Thyroid gland (tissue), 4 donors: ENCODE measurements around the gene CLEC2A.

Source experiments
- CTCF ChIP-seq, 6 experiments: fragments of 200-600 bp in 3 of 6; fragments of 450-650 bp in 3 of 6; sonication (generic) in 3 of 6; IDR thresholded peaks; one replicate each; pipeline ENCODE4 v1.5.1; 2016 to 2019; ENCODE audit warnings: antibody characterized with exemption in 6 of 6, mild to moderate bottlenecking in 2 of 6, inconsistent platforms in 1 of 6, moderate library complexity in 1 of 6
- POLR2A ChIP-seq, 2 donors: fragments of 450-650 bp; IDR thresholded peaks; one replicate each; pipeline ENCODE4 v1.6.1; 2017; ENCODE audit warnings: antibody characterized with exemption in 2 of 2, mild to moderate bottlenecking in 2 of 2, moderate library complexity in 1 of 2

DNA sequence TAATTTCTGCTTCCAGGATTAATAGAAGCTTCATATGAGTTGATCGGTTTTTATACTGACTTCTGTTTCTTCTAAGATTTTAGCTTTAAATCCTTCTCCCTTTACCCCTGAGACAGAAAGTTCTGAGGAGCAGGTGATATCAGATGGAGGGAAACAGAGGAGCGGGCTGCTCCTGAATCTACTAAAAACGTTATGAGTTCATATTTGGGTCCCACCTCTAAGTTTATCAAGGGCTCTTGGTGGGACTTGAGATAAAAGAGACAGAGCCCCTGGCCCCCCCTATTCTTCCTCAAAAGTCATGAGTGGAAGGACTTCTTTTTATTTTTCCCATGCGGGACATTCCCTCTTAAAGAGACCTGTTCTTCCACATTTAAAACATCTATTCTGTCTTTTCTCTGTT is 23.8 kb downstream of the CLEC2A start:
- TF ChIP-seq CTCF (IDR thresholded peaks at IDR 0.05), result no peak
- TF ChIP-seq POLR2A (IDR thresholded peaks at IDR 0.05), result no peak
